Fibroblast of pulmonary artery (primary cell): ENCODE results near the gene OPN4.

ENCODE experiments used
- DNase-seq: peaks from one replicate; pipeline ENCODE4 v3.0.0-alpha.2; 2010; ENCODE audit warnings: low read depth
- H3K4me3 ChIP-seq: replicated peaks from 2 replicates; pipeline ENCODE4 v1.5.1; 2011; ENCODE audit warnings: low read depth, mild to moderate bottlenecking, control low read depth, low read length, moderate library complexity
- CTCF ChIP-seq: IDR thresholded peaks from 2 replicates; pipeline ENCODE4 v1.5.1; 2011; ENCODE audit warnings: mild to moderate bottlenecking, control low read depth, low read length, inconsistent platforms; ENCODE audit errors: missing control alignments

OPN4 gene

DNA sequence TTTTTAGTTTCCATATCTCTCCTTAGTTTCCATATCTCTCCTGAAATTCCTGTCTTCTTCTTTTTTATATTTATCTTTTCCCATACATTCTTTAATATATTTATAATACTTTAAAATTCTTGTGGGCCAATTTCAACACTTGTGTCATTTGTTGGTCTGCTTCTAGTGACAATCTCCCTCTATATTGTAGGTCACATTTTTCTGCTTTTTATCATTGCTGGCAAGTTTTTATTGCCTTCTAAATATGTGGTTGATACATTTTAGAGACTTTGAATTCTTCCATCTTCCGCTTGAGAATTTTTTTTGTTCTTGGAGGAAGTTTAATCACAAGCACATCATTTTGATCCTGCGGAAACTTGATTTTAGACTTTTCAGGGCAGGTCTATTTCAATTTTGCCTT is 26.0 kb upstream of the OPN4 start:
- H3K4me3 ChIP-seq = no peak overlapping the region
- TF ChIP-seq CTCF = no peak
- DNase-seq = no peak

DNA sequence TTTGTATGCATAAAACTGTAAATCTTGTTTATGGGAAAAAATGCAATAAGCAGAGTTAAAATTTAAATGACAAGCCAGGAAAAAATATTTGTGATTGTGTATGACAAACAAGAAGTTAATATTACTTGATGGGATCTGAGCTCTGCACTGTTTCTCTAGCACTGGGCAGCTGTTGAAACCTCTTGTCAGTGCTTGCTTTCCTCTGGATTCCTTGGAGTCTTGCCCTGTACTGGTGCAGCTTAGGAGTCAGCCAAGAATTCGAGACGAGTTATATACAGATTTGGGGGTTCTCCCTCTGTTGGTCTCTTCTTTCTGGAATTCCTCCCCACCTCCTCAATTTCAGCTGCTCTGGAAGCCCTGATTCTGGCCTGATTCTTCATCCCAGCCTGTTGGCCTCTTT is 24.3 kb upstream of the OPN4 start:
- no peak for TF ChIP-seq CTCF
- no peak overlapping the region for H3K4me3 ChIP-seq
- peak; percentile 32 for DNase-seq

- H3K4me3 ChIP-seq = peak overlapping the region; percentile 21
- DNase-seq = no peak
- no peak for TF ChIP-seq CTCF
These were observed 22.1 kb upstream of the OPN4 start for GRCh38 chr10:86632009-86632800.

DNA sequence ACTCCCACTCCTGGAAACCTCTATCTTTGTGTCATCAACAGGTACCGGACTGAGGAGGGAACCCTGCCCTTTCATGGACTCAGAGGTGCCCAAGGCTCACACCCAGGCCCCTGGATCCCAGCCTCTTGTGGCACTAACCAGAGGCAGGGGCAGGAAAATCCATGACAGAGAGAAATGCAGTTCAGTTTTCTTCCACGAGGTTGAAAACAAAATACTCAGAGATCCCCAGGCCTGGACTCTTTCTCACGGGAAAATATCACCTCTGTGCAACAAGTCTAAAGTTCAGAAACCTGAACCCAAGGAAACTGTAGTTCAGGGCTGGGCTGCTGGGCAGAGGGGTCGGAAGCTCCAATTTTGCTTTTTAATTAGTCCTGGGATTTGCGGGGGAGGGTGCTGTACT is 21.4 kb upstream of the OPN4 start:
- no peak for TF ChIP-seq CTCF
- no peak overlapping the region for H3K4me3 ChIP-seq
- no peak for DNase-seq

DNA sequence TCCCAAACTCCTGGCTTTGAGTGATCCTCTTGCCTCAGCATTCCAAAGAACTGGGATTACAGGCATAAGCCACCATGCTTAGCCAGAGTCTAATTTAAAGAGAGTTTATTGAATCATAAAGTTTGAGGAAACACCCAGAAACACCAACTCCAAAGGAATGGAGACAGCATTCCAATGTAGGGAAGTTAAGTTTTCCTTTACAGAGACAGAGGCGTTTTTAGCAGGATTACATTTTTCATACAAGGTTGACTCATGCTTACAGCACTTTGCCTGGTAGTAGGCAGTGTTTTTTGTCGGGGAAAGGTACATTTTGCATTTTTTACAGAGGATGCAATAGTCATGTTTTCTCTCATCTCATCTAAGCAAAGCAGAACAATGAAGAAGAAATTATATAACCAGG is 18.9 kb upstream of the OPN4 start:
- no peak for TF ChIP-seq CTCF
- DNase-seq = peak; percentile 63
- no peak overlapping the region for H3K4me3 ChIP-seq

- TF ChIP-seq CTCF = no peak
- H3K4me3 ChIP-seq = no peak overlapping the region
- no peak for DNase-seq
These were observed 18.0 kb upstream of the OPN4 start for GRCh38 chr10:86636311-86636710.

DNA sequence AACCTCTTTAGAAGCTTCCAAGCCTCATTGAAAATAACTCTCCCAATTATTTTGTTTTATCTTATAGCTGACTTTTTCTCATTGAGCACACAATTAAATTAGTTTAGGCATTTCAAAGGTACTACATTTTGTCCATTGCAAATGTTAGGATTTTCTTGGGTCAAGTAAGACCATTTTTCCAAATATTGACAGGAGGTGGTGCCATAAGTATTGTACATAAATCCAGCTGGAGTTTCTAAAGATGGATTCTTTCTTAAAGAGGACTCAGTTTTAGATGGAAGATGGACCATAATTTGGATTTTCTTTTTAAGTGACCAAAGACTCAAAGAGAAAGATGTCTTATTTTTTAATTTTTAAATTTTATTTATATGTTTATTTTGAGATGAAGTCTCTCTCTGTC is 12.3 kb upstream of the OPN4 start:
- TF ChIP-seq CTCF = no peak
- no peak overlapping the region for H3K4me3 ChIP-seq
- no peak for DNase-seq
